ENCODE measurements around the gene INPP5F.

Gene INPP5F, protein sequence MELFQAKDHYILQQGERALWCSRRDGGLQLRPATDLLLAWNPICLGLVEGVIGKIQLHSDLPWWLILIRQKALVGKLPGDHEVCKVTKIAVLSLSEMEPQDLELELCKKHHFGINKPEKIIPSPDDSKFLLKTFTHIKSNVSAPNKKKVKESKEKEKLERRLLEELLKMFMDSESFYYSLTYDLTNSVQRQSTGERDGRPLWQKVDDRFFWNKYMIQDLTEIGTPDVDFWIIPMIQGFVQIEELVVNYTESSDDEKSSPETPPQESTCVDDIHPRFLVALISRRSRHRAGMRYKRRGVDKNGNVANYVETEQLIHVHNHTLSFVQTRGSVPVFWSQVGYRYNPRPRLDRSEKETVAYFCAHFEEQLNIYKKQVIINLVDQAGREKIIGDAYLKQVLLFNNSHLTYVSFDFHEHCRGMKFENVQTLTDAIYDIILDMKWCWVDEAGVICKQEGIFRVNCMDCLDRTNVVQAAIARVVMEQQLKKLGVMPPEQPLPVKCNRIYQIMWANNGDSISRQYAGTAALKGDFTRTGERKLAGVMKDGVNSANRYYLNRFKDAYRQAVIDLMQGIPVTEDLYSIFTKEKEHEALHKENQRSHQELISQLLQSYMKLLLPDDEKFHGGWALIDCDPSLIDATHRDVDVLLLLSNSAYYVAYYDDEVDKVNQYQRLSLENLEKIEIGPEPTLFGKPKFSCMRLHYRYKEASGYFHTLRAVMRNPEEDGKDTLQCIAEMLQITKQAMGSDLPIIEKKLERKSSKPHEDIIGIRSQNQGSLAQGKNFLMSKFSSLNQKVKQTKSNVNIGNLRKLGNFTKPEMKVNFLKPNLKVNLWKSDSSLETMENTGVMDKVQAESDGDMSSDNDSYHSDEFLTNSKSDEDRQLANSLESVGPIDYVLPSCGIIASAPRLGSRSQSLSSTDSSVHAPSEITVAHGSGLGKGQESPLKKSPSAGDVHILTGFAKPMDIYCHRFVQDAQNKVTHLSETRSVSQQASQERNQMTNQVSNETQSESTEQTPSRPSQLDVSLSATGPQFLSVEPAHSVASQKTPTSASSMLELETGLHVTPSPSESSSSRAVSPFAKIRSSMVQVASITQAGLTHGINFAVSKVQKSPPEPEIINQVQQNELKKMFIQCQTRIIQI

GRCh38 chr10:119725828-119726675 lies at the start of gene INPP5F:
INPP5F (plus strand) TSS chr10:119726050; CDS start chr10:119726263, 213 bp downstream.
- peak; percentile 100 for DNase-seq

GRCh38 chr10:119677126-119677525 lies 48.7 kb upstream of the INPP5F start:
- DNase-seq: no peak

GRCh38 chr10:119677904-119678755 lies 47.7 kb upstream of the INPP5F start:
- DNase-seq: no peak

DNA sequence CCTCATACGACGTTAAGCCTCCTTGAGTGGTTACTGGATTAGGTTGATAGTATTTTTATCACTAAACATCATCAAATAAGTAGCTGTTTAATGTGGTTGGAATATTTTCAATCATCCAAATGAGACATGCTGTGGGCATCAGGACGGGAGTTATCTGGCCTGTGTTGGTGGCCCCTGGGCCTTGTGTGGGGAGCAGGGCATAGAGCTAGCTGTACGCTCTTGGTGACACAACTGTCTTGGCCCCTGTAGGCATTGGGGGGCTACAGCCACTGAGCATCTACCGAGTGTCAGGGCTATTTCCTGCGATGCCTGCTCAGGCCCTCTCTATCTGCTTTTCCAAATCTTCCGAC lies 46.4 kb upstream of the INPP5F start:
- DNase-seq: no peak

GRCh38 chr10:119680050-119680449 lies 45.8 kb upstream of the INPP5F start:
- no peak for DNase-seq

- no peak for DNase-seq
Measured at GRCh38 chr10:119680650-119681081, 45.2 kb upstream of the INPP5F start.

GRCh38 chr10:119686465-119687191 lies 39.2 kb upstream of the INPP5F start:
- peak; percentile 91 for DNase-seq

- DNase-seq: no peak
Measured at GRCh38 chr10:119687192-119688032, 38.4 kb upstream of the INPP5F start.

DNA sequence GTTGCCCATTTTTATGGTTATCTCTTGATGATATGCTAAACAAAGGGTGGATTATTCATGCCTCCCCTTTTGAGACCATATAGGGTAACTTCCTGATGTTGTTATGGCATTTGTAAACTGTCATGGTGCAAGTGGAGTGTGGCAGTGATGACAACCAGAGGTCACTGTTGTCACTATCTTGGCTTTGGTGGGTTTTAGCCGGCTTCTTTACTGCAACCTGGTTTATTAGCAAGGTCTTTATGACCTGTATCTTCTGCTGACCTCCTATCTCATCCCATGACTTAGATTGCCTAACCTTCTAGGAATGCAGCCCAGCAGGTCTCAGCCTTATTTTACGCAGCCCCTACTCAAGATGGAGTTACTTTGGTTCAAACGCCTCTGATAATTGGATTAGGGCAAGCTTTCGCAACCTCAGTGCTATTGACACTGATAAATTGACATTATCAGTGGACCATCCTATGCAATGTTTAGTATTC lies 37.8 kb upstream of the INPP5F start:
- no peak for DNase-seq

- DNase-seq: no peak
Measured at GRCh38 chr10:119689016-119689580, 36.8 kb upstream of the INPP5F start.

DNA sequence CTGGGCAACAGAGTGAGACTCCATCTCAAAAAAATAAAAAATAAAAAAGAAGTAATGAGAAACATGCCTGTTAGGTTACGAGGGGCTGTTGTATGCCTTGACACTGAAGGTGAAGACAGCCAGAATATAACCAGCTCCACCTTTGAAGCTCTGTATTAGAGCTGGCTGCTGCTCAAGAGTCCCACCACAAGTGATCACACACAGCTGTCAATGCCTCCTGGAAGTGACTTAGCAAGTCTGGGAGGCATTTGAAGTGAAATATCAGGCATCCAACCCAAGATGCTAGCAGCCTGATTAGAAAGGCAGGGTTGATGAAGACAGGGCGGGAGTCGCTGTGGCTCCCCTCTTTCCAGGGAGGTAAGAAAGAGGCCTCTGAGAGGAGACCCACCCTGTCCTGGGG lies 34.1 kb upstream of the INPP5F start:
- DNase-seq: no peak

GRCh38 chr10:119693262-119693957 lies 32.4 kb upstream of the INPP5F start:
- no peak for DNase-seq

GRCh38 chr10:119694608-119695007 lies 31.2 kb upstream of the INPP5F start:
- DNase-seq: no peak

DNA sequence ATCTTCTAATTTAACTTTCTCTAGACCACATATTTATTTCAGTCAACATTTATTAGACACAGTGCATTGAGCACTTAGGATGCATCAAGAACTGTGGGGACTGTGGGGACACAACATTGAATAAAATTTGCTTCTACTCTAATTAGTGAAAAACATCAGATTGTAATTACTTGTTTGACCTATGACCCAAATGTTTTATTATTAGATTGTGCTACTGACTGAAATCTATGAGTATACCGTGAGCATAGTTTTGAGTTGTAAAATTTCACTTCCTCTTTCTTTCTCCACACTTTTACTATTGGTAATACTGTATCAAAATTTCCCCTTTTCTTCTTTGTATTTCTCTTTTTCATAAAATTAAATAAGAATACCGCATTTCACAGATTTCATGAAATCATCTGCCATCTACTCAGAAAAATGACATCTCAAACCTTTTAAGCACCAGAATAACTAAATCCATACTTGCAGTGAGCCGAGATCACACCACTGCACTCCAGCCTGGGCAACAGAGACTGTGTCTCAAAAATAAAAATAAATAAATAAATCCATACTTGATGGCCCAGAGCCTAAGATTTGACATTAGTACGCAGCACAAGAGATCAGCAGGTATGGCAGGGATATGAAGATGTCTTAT lies 25.4 kb upstream of the INPP5F start:
- no peak for DNase-seq

GRCh38 chr10:119701861-119702260 lies 24.0 kb upstream of the INPP5F start:
- DNase-seq: no peak

DNA sequence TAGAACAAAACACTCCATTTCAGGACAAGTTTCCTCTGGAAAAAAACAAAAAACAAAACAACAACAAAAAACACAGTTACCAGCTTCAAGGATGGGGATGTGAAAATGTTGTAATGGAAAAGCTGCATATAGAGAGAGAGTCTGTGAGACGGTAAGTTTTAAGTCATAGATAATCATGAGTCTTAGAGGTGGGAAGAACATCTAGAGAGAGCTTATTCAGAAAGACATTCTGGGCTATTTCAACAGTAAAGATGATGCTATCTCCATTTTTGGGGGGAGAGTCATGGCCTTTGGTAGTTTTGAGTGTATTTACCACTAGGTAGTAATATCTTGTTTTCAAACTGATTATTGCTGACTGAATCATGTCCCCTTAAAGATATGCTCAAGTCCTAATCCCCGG lies 23.3 kb upstream of the INPP5F start:
- DNase-seq: no peak

GRCh38 chr10:119703903-119704508 lies 21.8 kb upstream of the INPP5F start:
- no peak for DNase-seq

DNA sequence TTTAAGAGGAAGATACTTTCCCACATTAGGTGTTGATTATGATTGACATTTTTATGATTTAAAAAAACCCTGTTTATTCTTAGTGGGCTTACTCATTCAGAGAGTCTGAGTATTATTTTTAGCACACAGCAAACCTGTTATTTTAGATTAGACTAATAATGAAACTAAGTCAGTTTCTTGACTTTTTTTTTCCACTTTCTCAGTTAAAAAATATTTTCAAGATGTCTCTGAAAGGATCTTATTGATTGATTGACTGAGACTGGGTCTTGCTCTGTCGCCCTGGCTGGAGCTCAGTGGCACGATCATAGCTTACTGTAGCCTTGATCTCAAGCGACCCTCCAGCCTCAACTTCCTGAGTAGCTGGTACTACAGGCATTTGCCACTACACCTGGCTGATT lies 20.4 kb upstream of the INPP5F start:
- DNase-seq: peak in 1 of 2 experiments; percentile 69

Measured in activated T-cell treated with anti-CD3 and anti-CD28 coated beads, Interleukin-2, amount 50 U/mL, for 48 hours (primary cell).